Measurements from ENCODE around the gene MID2. TPM values are rescaled to one million over a fixed set of nuclear protein-coding genes. Genes with fewer than 3 reads are reported as not detected.

Gene MID2
- total RNA-seq, 4 donors from 2014 or later = 8.5 to 53.4 (median 40.7) TPM

DNA sequence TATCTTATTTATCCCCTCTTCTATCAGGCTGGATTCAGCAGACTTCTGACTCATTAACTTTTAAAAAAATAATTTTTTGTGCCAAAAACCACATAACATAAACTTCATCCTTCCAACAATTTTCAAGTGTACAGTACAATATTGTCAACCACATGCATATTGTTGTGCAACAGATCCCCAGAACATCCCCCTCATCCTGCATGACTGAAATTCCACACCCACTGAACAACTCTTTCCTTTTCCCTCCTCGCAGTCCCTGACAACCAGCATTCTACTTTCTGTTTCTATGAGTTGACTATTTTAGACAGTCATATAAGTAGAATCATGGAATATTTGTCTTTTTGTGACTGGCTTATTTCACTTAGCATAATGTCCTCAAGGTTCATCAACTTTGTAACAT is 2.2 kb upstream of the MID2 start:
- intact Hi-C loops (cut with DNase I; ENCODE audit: low total_unique reads) = no loop called here
- no peak for TF ChIP-seq POLR2A (IDR thresholded peaks at IDR 0.05)
- TF ChIP-seq, protein P1, sequence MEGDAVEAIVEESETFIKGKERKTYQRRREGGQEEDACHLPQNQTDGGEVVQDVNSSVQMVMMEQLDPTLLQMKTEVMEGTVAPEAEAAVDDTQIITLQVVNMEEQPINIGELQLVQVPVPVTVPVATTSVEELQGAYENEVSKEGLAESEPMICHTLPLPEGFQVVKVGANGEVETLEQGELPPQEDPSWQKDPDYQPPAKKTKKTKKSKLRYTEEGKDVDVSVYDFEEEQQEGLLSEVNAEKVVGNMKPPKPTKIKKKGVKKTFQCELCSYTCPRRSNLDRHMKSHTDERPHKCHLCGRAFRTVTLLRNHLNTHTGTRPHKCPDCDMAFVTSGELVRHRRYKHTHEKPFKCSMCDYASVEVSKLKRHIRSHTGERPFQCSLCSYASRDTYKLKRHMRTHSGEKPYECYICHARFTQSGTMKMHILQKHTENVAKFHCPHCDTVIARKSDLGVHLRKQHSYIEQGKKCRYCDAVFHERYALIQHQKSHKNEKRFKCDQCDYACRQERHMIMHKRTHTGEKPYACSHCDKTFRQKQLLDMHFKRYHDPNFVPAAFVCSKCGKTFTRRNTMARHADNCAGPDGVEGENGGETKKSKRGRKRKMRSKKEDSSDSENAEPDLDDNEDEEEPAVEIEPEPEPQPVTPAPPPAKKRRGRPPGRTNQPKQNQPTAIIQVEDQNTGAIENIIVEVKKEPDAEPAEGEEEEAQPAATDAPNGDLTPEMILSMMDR (IDR thresholded peaks at IDR 0.05) = no peak
- Histone ChIP-seq H3K9me3 (no peaks in the 10 kb centered on the region), H3K4me1 (no peaks in the 10 kb centered on the region), H3K27ac (no peak overlapping the region), H3K36me3 (no peaks in the 10 kb centered on the region), H3K4me3 (no peak overlapping the region), H3K27me3 (no peaks in the 10 kb centered on the region)
- no peak for DNase-seq

DNA sequence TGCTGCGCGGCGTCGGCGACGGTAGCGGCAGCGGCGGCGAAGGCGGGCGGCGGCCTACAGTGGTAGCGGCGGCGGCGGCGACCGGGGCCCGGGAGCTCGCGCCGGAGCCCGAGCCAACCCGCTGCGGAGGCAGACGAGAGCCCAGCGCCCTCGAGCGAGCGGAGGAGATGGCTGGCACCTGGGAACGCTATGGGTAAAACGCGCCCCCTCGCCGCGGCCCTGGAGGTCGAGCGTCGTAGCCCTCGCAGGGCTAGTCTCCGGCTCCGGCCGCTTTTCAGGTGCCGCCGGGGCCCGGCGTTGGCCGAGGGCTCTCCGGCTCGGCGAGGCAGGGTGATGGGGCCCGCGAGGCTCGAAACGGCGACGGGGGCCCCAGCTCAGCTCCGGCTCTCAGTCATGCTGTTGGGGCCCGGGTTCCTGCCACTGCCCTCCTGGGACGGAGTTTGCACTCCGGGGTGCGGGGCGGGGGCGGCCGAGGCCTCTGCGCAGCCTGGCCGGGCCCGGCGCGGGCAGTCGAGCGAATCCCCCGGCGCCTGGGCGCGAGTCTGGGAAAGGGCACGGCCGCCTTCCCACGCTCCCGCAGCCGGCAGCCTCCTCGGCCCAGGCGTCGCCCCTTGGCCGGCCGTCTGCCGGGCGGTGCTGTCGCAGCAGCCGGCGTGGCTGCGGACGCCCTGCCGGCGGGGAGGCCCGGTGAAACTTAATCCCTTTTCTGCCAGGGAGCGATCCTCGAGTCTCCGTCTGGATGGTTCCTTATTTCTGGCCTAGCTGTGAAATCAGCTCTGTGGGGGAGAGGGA is 768 bp downstream of the MID2 start:
- Histone ChIP-seq H3K27me3 (no peaks in the 10 kb centered on the region), H3K27ac (peak overlapping the region; percentile 92 to 94), H3K4me1 (no peaks in the 10 kb centered on the region), H3K36me3 (no peaks in the 10 kb centered on the region), H3K9me3 (no peaks in the 10 kb centered on the region), H3K4me3 (peak overlapping the region; percentile 26 to 59)
- TF ChIP-seq POLR2A (IDR thresholded peaks at IDR 0.05) = no peak
- TF ChIP-seq, protein P1 (IDR thresholded peaks at IDR 0.05) = no peak
- intact Hi-C loops (cut with DNase I; ENCODE audit: low total_unique reads) = no loop called here
- peak; percentile 20 to 26 for DNase-seq

DNA sequence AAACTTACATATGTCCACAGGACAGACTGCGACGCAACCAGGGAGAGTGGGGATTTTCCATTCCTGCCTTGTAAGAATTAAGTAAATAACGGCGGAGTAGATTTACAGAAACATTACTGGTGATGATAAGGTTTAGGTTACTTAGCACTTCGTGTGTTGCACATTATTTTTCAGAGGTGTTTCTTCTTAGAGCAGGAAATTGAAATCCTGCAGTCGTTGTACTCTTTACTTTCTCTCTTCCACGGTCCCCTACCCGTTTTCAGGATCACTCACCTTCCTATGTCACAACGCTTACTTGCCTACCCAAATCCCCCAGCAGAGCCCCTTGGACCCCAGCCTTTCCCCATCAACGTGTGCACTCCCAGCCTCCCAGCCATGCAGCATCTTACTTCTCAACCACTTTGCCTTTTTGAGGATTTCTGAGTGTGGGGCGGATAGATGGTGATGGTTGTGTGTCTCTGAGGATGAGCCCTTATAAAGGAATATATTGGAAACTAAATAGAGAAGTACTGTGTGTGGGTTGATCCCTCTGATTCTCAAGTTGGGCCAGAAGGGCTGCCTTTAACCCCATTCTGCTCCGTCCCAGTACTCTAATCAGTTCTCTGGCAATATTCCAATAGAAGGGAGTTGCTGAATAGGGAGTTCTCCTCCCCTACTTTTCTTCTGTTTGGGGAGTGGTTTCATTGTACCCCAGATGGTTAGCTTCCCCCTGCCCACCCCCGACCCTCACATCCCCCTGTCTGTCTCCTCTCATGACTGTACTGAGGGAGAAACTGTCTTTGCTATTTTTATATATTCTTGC is 1.6 kb downstream of the MID2 start:
- H3K27me3 ChIP-seq = no peaks in the 10 kb centered on the region
- H3K4me1 ChIP-seq = no peaks in the 10 kb centered on the region
- no peak for DNase-seq
- TF ChIP-seq, protein P1 (IDR thresholded peaks at IDR 0.05) = no peak
- no peak for TF ChIP-seq POLR2A (IDR thresholded peaks at IDR 0.05)
- H3K36me3 ChIP-seq = no peaks in the 10 kb centered on the region
- peak overlapping the region; percentile 26 to 59 for H3K4me3 ChIP-seq
- peak overlapping the region; percentile 92 to 94 for H3K27ac ChIP-seq
- H3K9me3 ChIP-seq = no peaks in the 10 kb centered on the region
- intact Hi-C loops (cut with DNase I; ENCODE audit: low total_unique reads) = no loop called here

DNA sequence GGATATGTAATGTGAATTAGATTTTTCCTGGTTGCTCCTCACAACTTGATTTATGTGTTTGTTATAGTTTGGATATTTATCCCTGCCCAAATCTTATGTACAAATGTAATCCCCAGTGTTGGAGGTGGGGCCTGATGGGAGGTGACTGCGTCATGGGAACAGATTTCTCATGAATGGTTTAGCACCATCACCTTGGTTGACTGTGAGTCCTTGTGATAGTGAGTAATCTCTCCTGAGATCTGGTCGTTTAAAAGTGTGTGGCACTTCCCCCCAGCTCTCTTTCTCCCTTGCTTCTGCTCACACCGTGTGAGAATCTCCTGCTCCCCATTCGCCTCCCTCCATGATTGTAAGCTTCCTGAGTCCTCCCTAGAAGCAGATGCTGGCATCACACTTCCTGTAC is 2.2 kb downstream of the MID2 start:
- Histone ChIP-seq H3K27ac (peak overlapping the region; percentile 92 to 94), H3K4me3 (no peak overlapping the region)

More for the DNA sequence above, 2.2 kb downstream of the MID2 start:
- H3K27me3 ChIP-seq = no peaks in the 10 kb centered on the region
- TF ChIP-seq POLR2A (IDR thresholded peaks at IDR 0.05) = no peak
- TF ChIP-seq, protein P1 (IDR thresholded peaks at IDR 0.05) = no peak
- no peaks in the 10 kb centered on the region for H3K36me3 ChIP-seq
- H3K4me1 ChIP-seq = no peaks in the 10 kb centered on the region
- DNase-seq = no peak
- no peaks in the 10 kb centered on the region for H3K9me3 ChIP-seq
- intact Hi-C loops (cut with DNase I; ENCODE audit: low total_unique reads) = no loop called here
